GM10266 (cell line): ENCODE data around the gene CACNA1D.

Source experiments
- DNase-seq: peaks from one replicate; pipeline ENCODE4 v3.0.0; 2012; ENCODE audit errors: extremely low spot score
- TF ChIP-seq, protein P1 (sequence below): IDR thresholded peaks from 2 replicates; pipeline ENCODE4 v1.5.1; 2012; ENCODE audit warnings: mild to moderate bottlenecking, low read depth; ENCODE audit not compliant: control insufficient read depth, insufficient read depth; ENCODE audit errors: missing control alignments

Gene CACNA1D

DNA sequence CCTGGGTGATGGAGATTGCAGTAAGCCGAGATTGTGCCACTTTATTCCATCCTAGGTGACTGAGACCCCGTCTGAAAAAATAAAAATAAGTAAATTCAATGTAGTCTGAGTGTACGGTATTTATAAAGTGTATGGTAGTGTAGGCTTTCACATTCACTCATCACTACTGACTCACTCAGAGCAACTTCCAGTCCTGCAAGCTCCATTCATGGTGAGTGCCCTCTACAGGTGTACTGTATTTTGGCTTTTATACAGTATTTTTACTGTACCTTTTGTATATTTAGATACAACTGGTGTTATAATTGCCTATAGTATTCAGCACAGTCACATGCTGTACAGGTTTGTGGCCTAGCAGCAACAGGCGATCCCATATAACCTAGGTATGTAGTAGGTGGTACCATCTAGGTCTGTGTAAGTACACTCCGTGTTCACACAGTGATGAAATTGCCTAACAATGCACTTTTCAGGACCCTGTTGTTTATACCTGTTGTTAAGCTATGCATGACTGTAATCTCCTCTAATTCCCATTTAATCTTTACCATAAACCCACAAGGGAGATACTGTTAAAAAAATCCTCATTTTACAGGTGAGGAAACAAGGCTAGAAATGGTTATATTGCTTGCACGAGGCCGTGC lies 19.3 kb downstream of the CACNA1D start:
- TF ChIP-seq, protein P1, sequence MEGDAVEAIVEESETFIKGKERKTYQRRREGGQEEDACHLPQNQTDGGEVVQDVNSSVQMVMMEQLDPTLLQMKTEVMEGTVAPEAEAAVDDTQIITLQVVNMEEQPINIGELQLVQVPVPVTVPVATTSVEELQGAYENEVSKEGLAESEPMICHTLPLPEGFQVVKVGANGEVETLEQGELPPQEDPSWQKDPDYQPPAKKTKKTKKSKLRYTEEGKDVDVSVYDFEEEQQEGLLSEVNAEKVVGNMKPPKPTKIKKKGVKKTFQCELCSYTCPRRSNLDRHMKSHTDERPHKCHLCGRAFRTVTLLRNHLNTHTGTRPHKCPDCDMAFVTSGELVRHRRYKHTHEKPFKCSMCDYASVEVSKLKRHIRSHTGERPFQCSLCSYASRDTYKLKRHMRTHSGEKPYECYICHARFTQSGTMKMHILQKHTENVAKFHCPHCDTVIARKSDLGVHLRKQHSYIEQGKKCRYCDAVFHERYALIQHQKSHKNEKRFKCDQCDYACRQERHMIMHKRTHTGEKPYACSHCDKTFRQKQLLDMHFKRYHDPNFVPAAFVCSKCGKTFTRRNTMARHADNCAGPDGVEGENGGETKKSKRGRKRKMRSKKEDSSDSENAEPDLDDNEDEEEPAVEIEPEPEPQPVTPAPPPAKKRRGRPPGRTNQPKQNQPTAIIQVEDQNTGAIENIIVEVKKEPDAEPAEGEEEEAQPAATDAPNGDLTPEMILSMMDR, result peak; percentile 35
- no peak for DNase-seq

DNA sequence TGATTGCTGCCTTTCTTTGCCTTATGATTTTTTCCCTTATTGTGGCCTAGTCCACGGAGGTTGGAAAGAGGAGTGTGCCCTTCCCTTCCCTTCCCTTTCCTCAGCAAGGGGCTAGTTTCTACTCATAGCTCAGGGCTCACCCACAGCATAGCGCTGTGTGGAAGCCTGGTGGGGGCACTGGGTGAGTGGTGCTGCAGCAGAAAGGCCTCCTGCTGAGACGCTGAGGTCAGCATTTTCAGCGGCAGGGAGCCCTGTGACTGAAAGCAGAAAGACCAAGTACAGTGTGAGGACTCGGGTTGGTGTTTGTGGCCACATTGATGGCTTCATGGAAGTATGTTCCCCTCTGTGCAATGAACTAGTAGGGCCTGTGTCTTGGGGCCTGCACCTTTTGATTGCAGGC lies 21.9 kb downstream of the CACNA1D start:
- DNase-seq, result no peak
- TF ChIP-seq, protein P1, result no peak

DNA sequence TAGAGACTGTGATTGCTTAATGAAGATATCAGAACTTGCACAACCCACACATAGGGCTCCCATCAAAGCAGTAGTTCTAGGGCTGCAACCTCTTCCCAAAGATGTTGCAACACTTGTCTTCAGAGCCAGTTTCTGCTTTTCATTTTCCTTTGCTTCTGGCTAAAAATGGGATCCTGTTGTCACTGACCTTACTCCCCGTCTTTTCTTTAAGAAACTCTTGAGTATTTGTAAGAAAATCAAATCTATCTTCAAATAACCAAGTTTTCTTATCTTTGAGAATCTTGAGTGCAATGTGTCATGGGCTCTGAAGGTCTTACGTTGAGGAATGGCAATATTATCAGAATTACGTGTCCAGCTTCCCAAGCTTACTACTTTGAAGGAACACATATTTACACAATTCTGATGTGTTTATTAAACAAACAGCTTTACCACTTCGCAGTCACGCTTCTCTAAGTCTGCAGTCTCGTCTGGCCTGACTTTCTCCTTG lies 24.1 kb downstream of the CACNA1D start:
- TF ChIP-seq, protein P1, result no peak
- no peak for DNase-seq

DNA sequence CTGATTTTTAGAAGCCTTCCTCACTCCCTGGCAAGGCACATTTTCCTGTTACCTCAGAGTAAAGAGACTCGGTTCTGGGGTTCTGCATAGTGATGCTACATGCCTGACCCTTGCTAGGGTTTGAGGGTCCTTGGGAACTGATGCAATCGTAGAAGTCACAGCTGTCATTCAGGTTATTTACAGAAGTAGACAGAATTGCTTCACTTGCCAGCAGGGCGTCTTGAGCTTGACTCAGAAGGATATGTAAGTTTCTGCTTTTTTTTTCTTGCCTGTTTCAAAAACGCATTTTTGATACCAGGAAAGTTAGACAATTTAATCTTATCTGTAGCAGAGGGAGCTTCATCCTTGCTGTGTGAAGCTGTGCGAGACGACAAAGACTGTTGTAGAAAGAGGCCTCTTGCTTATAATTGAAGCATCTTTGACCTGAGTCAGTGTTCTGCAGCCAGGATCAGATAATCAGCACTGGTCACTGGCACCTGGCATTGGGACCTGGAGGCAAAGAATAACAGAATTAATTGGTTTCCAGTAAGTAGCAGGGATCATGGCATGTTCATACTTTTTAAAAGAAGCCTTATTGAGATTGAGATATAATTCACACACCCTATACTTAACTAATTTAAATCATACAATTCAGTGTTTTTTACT lies 24.8 kb downstream of the CACNA1D start:
- TF ChIP-seq, protein P1, result no peak
- DNase-seq, result no peak

DNA sequence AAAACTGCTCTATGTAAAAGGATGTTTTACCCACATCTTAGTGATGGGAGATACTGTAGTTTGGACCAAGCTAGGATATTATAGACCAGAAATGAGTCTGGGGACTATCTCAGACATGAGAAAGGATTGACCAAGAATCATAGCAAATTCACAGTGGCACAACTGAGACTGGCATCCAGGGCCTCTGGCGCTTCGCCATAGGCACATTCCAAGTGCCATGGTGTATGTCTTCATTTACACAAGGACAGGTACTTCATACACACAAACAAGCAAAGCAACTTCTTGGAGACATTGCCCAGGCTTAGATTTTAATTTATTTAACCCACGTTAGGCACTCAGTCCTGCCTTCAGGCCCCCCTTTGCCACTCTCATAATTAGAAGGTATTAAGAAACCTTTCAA lies 28.9 kb downstream of the CACNA1D start:
- no peak for DNase-seq
- TF ChIP-seq, protein P1, result no peak

DNA sequence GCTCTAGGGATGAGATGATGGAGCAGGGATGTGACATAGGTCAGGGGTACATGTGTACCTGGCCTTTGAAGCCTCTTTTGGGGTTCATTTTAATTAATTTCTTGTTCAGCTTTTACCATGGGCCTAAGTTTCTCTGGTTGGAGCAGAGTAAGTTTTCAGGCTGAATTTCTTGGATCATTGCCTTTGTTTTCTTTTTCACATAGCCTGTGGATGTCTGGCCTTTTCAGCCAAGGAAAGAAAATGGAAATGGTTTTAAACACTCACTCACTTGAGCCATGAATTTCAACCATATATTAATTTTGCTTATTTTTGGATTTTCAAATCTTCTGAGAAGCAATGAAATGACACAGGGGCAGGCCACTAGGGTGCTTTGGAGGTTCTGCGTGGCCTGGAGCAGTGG lies 30.2 kb downstream of the CACNA1D start:
- no peak for DNase-seq
- TF ChIP-seq, protein P1, result no peak

DNA sequence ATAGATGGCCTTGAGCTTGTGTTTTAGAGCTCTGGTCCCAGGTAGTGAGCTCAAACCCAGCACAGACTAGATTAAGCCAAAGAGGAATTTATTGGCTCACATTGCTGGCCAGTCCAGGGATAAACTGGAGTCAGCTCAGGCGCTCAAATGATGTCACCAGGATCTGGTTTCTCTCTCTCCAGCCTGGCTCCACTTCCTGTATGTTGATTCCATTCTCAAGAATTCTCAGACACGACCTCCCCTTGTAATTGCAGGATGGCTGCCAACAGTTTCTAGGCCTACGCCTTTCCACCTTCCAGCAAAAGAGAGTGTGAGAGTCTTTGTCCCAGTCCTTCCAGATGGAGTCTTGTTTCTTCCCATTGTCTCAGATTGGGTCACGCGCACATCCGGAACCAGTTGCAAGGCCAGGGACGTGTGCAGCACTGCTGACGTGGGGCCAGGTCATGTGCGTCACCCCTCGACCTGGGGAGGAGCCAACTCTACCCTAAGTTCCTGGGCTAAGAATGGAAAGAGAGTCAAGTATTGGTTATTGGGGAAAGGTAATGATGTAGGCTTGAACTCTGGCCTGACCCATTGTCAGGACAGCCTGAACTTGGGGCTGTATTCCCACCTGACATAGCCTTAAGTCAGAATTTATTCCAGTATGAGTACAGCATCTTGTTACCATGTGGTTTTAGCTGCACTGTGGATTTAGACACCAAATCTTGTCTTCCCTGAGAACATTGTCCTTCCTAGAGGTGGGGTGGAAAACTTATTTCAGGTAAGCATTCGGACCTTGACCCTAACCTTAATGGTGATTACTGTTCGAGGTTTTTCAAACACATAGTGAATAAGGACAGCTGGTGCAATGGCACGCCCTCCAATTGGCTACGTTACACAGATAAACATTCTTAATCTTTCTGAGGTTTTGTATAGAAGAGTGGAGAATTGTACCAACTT lies 31.6 kb downstream of the CACNA1D start:
- TF ChIP-seq, protein P1, result no peak
- DNase-seq, result no peak
